Bronchial epithelial cell (primary cell): ENCODE results near the gene YLPM1. TPM values are rescaled to one million over a fixed set of nuclear protein-coding genes. Genes with fewer than 3 reads are reported as not detected.

Experiments used
- DNase-seq: peaks from one replicate; pipeline ENCODE4 v3.0.0-alpha.2; 2010; ENCODE audit warnings: low read depth
- FAIRE-seq: peaks from 2 replicates; lab custom pipeline; 2011; peaks lifted over from hg19 to GRCh38; lab: Jason Lieb, UNC
- H3K27me3 ChIP-seq: 2 replicates; pipeline ENCODE4 v1.5.1; 2011; ENCODE audit warnings: low read length; ENCODE audit not compliant: control insufficient read depth, insufficient read depth
- H3K36me3 ChIP-seq: 2 replicates; pipeline ENCODE4 v1.5.1; 2011; ENCODE audit warnings: low read length; ENCODE audit not compliant: control insufficient read depth, insufficient read depth
- H3K4me3 ChIP-seq: 2 replicates; pipeline ENCODE4 v1.5.1; 2011; ENCODE audit warnings: mild to moderate bottlenecking, low read depth, low read length, control low read depth
- total RNA-seq: library from RNA; depleted of rRNA; stranded (reverse); fragments of >200 nt; gene quantifications from 2 replicates; pipeline ENCODE4 v1.2.1, GENCODE V29; 2014
- TF ChIP-seq, protein P1 (sequence below): IDR thresholded peaks from 2 replicates; pipeline ENCODE4 v1.5.1; 2011; ENCODE audit warnings: mild to moderate bottlenecking, moderate library complexity, low read length, control low read depth, inconsistent platforms; ENCODE audit not compliant: insufficient read depth, severe bottlenecking

The YLPM1 gene
- total RNA-seq, 1 donor from 2014 or later, result 17.4 TPM

DNA sequence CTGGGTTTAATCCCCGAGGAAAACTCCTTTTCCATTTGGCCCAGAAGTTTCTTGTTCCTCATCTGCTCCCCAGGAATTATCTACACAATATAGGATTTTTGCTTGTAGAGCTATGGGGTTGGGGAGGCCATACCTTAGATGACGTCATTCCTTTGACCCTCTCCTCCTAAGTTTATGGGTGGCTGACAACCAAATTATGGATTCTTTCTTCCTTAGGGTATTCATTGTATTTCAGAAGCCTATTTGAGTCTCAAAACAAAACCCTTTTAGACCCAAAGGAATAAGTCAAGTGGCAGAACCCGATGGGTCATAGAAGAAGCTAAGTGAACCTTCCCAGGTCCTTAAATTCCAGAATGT lies 98.6 kb downstream of the YLPM1 start:
- Histone ChIP-seq H3K4me3 (no peak overlapping the region), H3K27me3 (peaks cover 2% of the 10 kb centered on the region), H3K36me3 (no peaks in the 10 kb centered on the region)
- no peak for DNase-seq
- TF ChIP-seq, protein P1, sequence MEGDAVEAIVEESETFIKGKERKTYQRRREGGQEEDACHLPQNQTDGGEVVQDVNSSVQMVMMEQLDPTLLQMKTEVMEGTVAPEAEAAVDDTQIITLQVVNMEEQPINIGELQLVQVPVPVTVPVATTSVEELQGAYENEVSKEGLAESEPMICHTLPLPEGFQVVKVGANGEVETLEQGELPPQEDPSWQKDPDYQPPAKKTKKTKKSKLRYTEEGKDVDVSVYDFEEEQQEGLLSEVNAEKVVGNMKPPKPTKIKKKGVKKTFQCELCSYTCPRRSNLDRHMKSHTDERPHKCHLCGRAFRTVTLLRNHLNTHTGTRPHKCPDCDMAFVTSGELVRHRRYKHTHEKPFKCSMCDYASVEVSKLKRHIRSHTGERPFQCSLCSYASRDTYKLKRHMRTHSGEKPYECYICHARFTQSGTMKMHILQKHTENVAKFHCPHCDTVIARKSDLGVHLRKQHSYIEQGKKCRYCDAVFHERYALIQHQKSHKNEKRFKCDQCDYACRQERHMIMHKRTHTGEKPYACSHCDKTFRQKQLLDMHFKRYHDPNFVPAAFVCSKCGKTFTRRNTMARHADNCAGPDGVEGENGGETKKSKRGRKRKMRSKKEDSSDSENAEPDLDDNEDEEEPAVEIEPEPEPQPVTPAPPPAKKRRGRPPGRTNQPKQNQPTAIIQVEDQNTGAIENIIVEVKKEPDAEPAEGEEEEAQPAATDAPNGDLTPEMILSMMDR, result no peak
- FAIRE-seq, result no peak

DNA sequence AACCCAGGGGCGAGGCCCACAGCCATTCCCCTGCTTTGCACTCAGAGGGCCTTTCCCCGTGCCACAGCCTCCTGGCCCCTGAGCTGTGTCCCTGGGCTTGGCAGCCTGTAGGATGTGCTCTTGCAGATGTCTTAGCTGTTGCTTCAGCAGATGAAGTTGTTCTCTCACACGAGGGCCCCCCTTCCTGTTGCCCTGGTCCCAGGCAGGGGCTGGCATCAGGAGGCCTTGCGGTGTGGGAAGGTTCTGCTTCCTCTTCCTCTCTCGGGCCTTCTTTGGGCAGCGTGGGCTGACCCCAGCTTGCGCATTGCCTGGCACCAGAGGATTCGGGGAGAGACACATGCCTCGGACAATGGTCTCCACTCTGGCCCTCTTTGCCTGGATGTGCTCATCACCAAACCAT lies 100.2 kb downstream of the YLPM1 start:
- H3K27me3 ChIP-seq, result peaks cover 2% of the 10 kb centered on the region
- DNase-seq, result no peak
- FAIRE-seq, result no peak
- no peak overlapping the region for H3K4me3 ChIP-seq
- H3K36me3 ChIP-seq, result no peaks in the 10 kb centered on the region
- TF ChIP-seq, protein P1, result no peak

DNA sequence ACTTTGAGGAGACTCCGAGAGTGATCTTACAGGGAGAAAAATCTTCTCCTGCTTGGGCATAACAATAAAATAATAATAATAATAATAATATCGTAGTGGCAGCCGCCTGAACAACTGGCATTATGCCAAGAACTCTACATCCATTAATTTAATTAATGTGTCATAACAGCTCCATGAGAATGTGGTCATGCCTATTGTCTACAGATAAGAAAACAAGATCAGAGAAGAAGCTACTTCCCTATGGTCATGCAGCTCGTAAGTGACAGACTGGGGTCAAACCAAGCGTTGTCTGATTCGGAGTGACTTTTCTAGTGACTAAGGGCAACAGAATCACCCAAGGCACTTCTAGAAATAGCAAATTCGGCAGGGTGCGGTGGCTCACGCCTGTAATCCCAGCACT lies 101.1 kb downstream of the YLPM1 start:
- DNase-seq, result no peak
- Histone ChIP-seq H3K4me3 (no peak overlapping the region), H3K36me3 (no peaks in the 10 kb centered on the region), H3K27me3 (peaks cover 2% of the 10 kb centered on the region)
- TF ChIP-seq, protein P1, result no peak
- no peak for FAIRE-seq

DNA sequence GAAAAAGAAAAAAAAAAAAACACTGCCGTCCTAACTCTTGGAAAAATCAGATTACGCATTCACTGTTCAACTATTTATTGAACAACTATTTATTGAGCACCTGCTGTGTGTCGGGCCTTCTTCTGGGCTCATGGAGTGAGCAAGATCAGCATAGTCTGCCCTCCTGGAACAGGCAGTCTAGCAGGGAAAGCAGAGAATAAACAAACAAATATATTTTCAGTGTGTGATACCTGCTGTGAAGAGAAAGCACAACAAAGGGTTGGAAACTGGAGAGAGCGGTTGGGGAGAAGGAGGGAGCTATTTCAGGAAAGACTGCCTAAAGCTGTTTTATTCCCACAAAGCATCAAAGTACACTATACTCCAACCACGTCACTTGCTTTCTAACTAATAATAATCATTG lies 102.0 kb downstream of the YLPM1 start:
- Histone ChIP-seq H3K36me3 (no peaks in the 10 kb centered on the region), H3K27me3 (peaks cover 2% of the 10 kb centered on the region), H3K4me3 (no peak overlapping the region)
- TF ChIP-seq, protein P1, result no peak
- DNase-seq (no peak), FAIRE-seq (no peak)

DNA sequence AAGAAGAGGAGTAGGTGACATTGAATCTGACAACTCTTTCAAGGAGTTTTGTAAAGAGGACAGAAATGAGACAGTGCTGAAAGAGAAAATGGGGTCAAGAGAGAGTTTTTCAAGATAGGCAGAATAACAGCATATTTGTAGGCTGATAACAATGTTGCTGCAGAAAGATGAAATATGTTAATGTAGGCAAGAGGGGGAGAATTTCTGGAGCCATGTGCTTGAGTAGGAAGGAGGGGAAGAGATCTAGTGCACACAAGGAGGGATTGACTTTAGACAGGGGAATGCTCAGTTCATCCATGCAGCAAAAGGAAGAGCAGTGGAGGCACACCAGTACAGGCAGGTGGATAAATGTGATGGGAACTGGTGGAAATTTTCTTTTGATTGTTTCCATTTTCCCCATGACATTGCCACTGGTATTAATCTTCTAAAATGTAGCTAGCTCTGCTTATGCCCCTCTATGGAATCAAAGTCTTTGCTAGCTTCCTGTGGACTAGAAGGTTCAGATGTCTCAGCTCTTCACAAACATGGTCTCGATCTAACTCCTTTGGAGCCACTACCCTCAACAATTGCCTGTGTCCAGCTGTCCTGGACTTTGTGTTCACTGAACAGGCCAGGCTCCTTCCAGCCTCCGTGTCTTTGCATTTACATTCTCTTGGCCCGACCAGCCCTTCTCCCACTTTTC lies 103.7 kb downstream of the YLPM1 start:
- H3K4me3 ChIP-seq, result no peak overlapping the region
- no peaks in the 10 kb centered on the region for H3K27me3 ChIP-seq
- FAIRE-seq, result no peak
- no peak for DNase-seq
- H3K36me3 ChIP-seq, result no peaks in the 10 kb centered on the region
- TF ChIP-seq, protein P1, result no peak

DNA sequence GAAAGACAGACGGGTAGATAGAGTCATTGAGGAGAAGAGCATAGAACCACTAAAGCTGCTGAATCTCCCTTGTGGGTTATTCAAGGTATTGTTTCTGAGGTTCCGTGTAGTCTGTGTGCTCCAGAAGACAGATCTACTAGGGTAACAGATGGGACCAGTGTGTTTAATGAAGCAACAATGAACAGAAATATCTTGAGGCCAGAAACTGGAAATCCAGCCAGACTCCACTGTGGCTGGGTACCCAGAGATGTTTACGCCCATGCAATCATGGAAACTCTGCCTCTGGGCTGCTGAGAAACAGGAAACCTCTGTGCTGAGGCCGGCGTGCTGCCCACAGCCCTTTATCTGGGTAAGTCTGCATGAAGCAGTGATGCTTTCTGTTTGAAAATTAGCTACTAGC lies 104.6 kb downstream of the YLPM1 start:
- no peak for DNase-seq
- peak; percentile 13 for FAIRE-seq
- no peak overlapping the region for H3K4me3 ChIP-seq
- no peaks in the 10 kb centered on the region for H3K27me3 ChIP-seq
- H3K36me3 ChIP-seq, result no peaks in the 10 kb centered on the region
- TF ChIP-seq, protein P1, result no peak
